WERI-Rb-1 (cell line): Measurements from ENCODE around the gene DLGAP4.

Experiments
- DNase-seq: peaks from one replicate; pipeline ENCODE4 v3.0.0-alpha.2; 2020
- H3K27ac ChIP-seq: fragments of 250-450 bp; sonication (Bioruptor Pico); 2 replicates; pipeline ENCODE4 v1.5.1; 2020; ENCODE audit warnings: mild to moderate bottlenecking, moderate library complexity
- H3K27me3 ChIP-seq: fragments of 250-450 bp; sonication (Bioruptor Pico); 2 replicates; pipeline ENCODE4 v1.5.1; 2021; ENCODE audit warnings: mild to moderate bottlenecking, low read depth, moderate library complexity; ENCODE audit not compliant: insufficient read depth, severe bottlenecking
- H3K36me3 ChIP-seq: fragments of 250-450 bp; sonication (Bioruptor Pico); 2 replicates; pipeline ENCODE4 v1.5.1; 2020; ENCODE audit warnings: mild to moderate bottlenecking, moderate library complexity
- H3K4me3 ChIP-seq: 2 replicates; pipeline ENCODE4 v1.5.1; 2011; ENCODE audit warnings: low read depth, mild to moderate bottlenecking, control low read depth, low read length
- H3K9me3 ChIP-seq: fragments of 250-450 bp; sonication (Bioruptor Pico); 2 replicates; pipeline ENCODE4 v1.5.1; 2021; ENCODE audit warnings: mild to moderate bottlenecking, moderate library complexity; ENCODE audit not compliant: severe bottlenecking
- CTCF ChIP-seq: IDR thresholded peaks from 2 replicates; pipeline ENCODE4 v1.5.1; 2011; ENCODE audit warnings: low read depth, mild to moderate bottlenecking, control low read depth, inconsistent platforms, low read length

DLGAP4 gene

GRCh38 chr20:36304786-36305495, 1.2 kb upstream of the DLGAP4 start:
- H3K27me3 ChIP-seq = no peaks in the 10 kb centered on the region

GRCh38 chr20:36306553-36307411, 643 bp downstream of the DLGAP4 start:
- TF ChIP-seq CTCF = no peak
- H3K27me3 ChIP-seq = no peaks in the 10 kb centered on the region
- peak overlapping the region; percentile 71 for H3K4me3 ChIP-seq
- DNase-seq = no peak
- H3K27ac ChIP-seq = no peak overlapping the region
- no peaks in the 10 kb centered on the region for H3K36me3 ChIP-seq
- no peaks in the 10 kb centered on the region for H3K9me3 ChIP-seq

More at GRCh38 chr20:36304786-36305495, 1.2 kb upstream of the DLGAP4 start:
- Histone ChIP-seq H3K36me3 (no peaks in the 10 kb centered on the region), H3K4me3 (no peak overlapping the region), H3K27ac (no peak overlapping the region), H3K9me3 (no peaks in the 10 kb centered on the region)
- no peak for TF ChIP-seq CTCF
- DNase-seq = no peak

GRCh38 chr20:36307412-36308325, 1.5 kb downstream of the DLGAP4 start:
- no peak for TF ChIP-seq CTCF
- Histone ChIP-seq H3K27me3 (no peaks in the 10 kb centered on the region), H3K27ac (no peak overlapping the region), H3K9me3 (no peaks in the 10 kb centered on the region), H3K36me3 (no peaks in the 10 kb centered on the region), H3K4me3 (no peak overlapping the region)
- no peak for DNase-seq

GRCh38 chr20:36308353-36308752, 2.2 kb downstream of the DLGAP4 start:
- DNase-seq = no peak
- no peak for TF ChIP-seq CTCF
- Histone ChIP-seq H3K36me3 (no peaks in the 10 kb centered on the region), H3K27ac (no peak overlapping the region), H3K4me3 (no peak overlapping the region), H3K27me3 (no peaks in the 10 kb centered on the region), H3K9me3 (no peaks in the 10 kb centered on the region)

GRCh38 chr20:36308986-36309385, 2.8 kb downstream of the DLGAP4 start:
- Histone ChIP-seq H3K27ac (no peak overlapping the region), H3K9me3 (no peaks in the 10 kb centered on the region), H3K4me3 (no peak overlapping the region), H3K27me3 (no peaks in the 10 kb centered on the region), H3K36me3 (no peaks in the 10 kb centered on the region)
- DNase-seq = no peak
- TF ChIP-seq CTCF = no peak
